Measurements from ENCODE around the gene MRPL41. TPM values are rescaled to one million over a fixed set of nuclear protein-coding genes. Genes with fewer than 3 reads are reported as not detected.
"Not testable (repeated sequence)": the region's sequence is repeated elsewhere in the genome, so short reads cannot be mapped to it uniquely, and the experiment has no call there.

The MRPL41 gene
- total and polyA plus RNA-seq, 2 donors (not counting 1 experiment from before 2014, with no cell fraction given) = 10.9 to 53.2 TPM

DNA sequence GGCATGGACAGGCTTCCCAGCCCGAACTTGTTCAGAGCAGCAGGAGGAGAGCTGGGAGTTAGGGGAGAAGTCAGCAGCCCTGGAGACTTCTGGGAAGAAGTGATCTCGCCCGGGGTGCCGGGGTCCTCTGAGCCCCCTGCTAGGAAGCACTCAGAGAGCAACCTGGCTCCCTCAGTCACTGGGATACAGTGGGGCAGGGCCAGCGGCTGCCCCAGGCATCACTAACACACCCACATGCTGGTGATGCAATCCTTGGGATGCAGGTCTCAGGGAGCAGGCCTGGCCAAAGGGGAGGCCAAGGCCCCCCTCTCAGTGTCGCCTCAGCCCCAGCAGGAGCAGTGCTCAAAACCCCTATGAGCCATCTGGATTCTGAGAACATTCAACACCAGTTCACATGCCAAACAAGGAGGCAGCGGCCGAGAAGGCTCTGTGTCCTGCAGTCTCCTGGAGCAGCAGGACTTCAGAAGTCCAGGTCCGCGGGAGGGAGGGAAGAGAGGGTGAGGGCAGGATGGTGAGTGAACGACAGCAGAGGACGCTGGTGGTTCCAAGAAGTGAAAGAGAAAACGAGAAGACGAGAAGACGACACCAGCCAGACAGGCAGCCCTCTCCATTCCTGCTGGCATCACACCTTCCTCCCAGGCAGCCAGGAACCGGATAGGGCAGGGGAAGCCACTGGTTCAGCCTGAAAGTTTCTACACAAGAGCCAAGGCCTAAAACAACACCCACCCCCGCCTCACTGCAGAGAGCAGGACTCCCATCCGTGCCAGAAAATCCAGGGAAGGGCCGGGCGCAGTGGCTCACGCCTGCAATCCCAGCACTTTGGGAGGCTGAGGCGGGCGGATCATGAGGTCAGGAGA lies 3.8 kb upstream of the MRPL41 start:
- peaks cover 4% of the 10 kb centered on the region for H3K79me2 ChIP-seq (ENCODE audit: control insufficient read depth, insufficient read depth, low read length)
- no peak overlapping the region for H2AFZ ChIP-seq (ENCODE audit: low read length)
- H4K20me1 ChIP-seq (ENCODE audit: control insufficient read depth, extremely low read depth, insufficient read depth, low read length) = no peaks in the 10 kb centered on the region
- H3K9me3 ChIP-seq (ENCODE audit: control insufficient read depth, insufficient read depth, low read depth, low read length) = no peaks in the 10 kb centered on the region
- no peaks in the 10 kb centered on the region for H3K36me3 ChIP-seq (ENCODE audit: control insufficient read depth, insufficient read depth, low read length)
- H3K27me3 ChIP-seq (ENCODE audit: control insufficient read depth, insufficient read depth, low read length) = no peaks in the 10 kb centered on the region
- peaks cover 6% of the 10 kb centered on the region for H3K4me1 ChIP-seq (ENCODE audit: control insufficient read depth, extremely low read depth, insufficient read depth, low read length)
- DNase-seq (ENCODE audit: low read depth in 2 of 2) = no peak
- H3K4me3 ChIP-seq (replicated peaks in 1 of 4; ENCODE audit: control extremely low read depth in 1 of 4, insufficient read depth in 1 of 4, low read depth in 3 of 4, low read length in 4 of 4) = no peak overlapping the region
- H3K9ac ChIP-seq (ENCODE audit: insufficient read depth, low read length) = no peak overlapping the region
- no peak overlapping the region for H3K27ac ChIP-seq (ENCODE audit: insufficient read depth, low read length)
- TF ChIP-seq, protein P1, sequence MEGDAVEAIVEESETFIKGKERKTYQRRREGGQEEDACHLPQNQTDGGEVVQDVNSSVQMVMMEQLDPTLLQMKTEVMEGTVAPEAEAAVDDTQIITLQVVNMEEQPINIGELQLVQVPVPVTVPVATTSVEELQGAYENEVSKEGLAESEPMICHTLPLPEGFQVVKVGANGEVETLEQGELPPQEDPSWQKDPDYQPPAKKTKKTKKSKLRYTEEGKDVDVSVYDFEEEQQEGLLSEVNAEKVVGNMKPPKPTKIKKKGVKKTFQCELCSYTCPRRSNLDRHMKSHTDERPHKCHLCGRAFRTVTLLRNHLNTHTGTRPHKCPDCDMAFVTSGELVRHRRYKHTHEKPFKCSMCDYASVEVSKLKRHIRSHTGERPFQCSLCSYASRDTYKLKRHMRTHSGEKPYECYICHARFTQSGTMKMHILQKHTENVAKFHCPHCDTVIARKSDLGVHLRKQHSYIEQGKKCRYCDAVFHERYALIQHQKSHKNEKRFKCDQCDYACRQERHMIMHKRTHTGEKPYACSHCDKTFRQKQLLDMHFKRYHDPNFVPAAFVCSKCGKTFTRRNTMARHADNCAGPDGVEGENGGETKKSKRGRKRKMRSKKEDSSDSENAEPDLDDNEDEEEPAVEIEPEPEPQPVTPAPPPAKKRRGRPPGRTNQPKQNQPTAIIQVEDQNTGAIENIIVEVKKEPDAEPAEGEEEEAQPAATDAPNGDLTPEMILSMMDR (conservative IDR thresholded peaks at IDR 0.05 in 1 of 2, IDR thresholded peaks at IDR 0.05 in 1 of 2; ENCODE audit: low read depth in 1 of 2, low read length in 2 of 2) = no peak
- no peak for TF ChIP-seq EZH2 (IDR thresholded peaks at IDR 0.05; ENCODE audit: low read length, missing control alignments)
- peak overlapping the region; percentile 13 for H3K4me2 ChIP-seq (ENCODE audit: extremely low read depth, insufficient read depth, low read length)

DNA sequence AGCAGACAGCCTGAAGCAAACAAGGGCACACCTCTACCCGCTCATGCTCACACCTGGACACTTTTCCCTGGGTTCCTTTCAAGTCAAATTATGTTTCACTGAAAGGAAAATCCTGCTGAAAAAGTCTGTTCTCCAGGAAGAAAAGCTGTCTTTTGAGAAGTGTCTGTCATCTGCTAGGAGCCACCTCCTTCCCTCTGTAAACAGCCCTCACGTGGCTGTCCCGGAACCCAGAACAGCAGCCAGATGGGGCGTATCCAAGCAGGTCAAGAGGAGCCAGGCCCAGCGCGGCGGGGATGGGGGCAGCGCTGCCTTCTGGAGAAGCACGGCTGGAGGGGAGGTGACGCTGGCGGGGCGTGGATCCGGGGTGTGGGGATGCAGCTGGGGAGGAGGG lies 1.5 kb upstream of the MRPL41 start, which contains the start of gene PNPLA7:
Gene PNPLA7 (minus strand): TSS at position 172 of the 391 bp plus-strand sequence. CDS start 205 bp downstream, outside the sequence.
- Histone ChIP-seq H3K27ac (ENCODE audit: insufficient read depth, low read length) (peak within 1 kb of the TSS; percentile 50), H3K27me3 (ENCODE audit: control insufficient read depth, insufficient read depth, low read length) (no peaks in the 10 kb centered on the region)
- TF ChIP-seq EZH2 (IDR thresholded peaks at IDR 0.05; ENCODE audit: low read length, missing control alignments) = no peak
- TF ChIP-seq, protein P1 (conservative IDR thresholded peaks at IDR 0.05 in 1 of 2, IDR thresholded peaks at IDR 0.05 in 1 of 2; ENCODE audit: low read depth in 1 of 2, low read length in 2 of 2) = no peak

DNA sequence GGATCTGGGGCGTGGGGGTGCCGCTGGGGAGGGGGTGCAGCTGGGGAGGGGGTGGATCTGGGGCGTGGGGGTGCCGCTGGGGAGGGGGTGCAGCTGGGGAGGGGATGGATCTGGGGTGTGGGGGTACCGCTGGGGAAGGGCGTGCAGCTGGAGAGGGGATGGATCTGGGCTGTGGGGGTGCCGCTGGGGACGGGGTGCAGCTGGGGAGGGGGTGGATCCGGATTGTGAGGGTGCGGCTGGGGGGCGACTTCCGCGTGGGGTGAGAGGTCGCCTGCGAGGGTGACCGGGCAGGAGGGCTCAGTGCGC lies 768 bp upstream of the MRPL41 start:
- H3K4me2 ChIP-seq (ENCODE audit: extremely low read depth, insufficient read depth, low read length) = peak overlapping the region; percentile 54
- H3K9ac ChIP-seq (ENCODE audit: insufficient read depth, low read length) = peak overlapping the region; percentile 53
- H3K27ac ChIP-seq (ENCODE audit: insufficient read depth, low read length) = peak overlapping the region; percentile 50
- not testable (repeated sequence) for H3K4me1 ChIP-seq (ENCODE audit: control insufficient read depth, extremely low read depth, insufficient read depth, low read length); H3K27me3 ChIP-seq (ENCODE audit: control insufficient read depth, insufficient read depth, low read length); H3K79me2 ChIP-seq (ENCODE audit: control insufficient read depth, insufficient read depth, low read length); H3K9me3 ChIP-seq (ENCODE audit: control insufficient read depth, insufficient read depth, low read depth, low read length); H4K20me1 ChIP-seq (ENCODE audit: control insufficient read depth, extremely low read depth, insufficient read depth, low read length); H3K36me3 ChIP-seq (ENCODE audit: control insufficient read depth, insufficient read depth, low read length); DNase-seq (ENCODE audit: low read depth in 2 of 2)
- peak overlapping the region; percentile 45 to 66 (median 62) for H3K4me3 ChIP-seq (replicated peaks in 1 of 4; ENCODE audit: control extremely low read depth in 1 of 4, insufficient read depth in 1 of 4, low read depth in 3 of 4, low read length in 4 of 4)
- peak overlapping the region; percentile 19 for H2AFZ ChIP-seq (ENCODE audit: low read length)

More for the DNA sequence above, 1.5 kb upstream of the MRPL41 start, which contains the start of gene PNPLA7:
- peak within 1 kb of the TSS; percentile 54 for H3K4me2 ChIP-seq (ENCODE audit: extremely low read depth, insufficient read depth, low read length)
- peak within 1 kb of the TSS; percentile 45 to 66 (median 62) for H3K4me3 ChIP-seq (replicated peaks in 1 of 4; ENCODE audit: control extremely low read depth in 1 of 4, insufficient read depth in 1 of 4, low read depth in 3 of 4, low read length in 4 of 4)
- H3K9ac ChIP-seq (ENCODE audit: insufficient read depth, low read length) = peak within 1 kb of the TSS; percentile 53
- H3K36me3 ChIP-seq (ENCODE audit: control insufficient read depth, insufficient read depth, low read length) = peaks cover 5% of the 10 kb centered on the region
- H3K9me3 ChIP-seq (ENCODE audit: control insufficient read depth, insufficient read depth, low read depth, low read length) = no peaks in the 10 kb centered on the region
- H3K4me1 ChIP-seq (ENCODE audit: control insufficient read depth, extremely low read depth, insufficient read depth, low read length) = peaks cover 6% of the 10 kb centered on the region
- H3K79me2 ChIP-seq (ENCODE audit: control insufficient read depth, insufficient read depth, low read length) = peaks cover 4% of the 10 kb centered on the region
- H4K20me1 ChIP-seq (ENCODE audit: control insufficient read depth, extremely low read depth, insufficient read depth, low read length) = no peaks in the 10 kb centered on the region
- peak within 1 kb of the TSS; percentile 19 for H2AFZ ChIP-seq (ENCODE audit: low read length)
- peak; percentile 60 to 75 for DNase-seq (ENCODE audit: low read depth in 2 of 2)

All from fibroblast of lung (primary cell).